ENCODE data around the gene TBC1D25.

DNA sequence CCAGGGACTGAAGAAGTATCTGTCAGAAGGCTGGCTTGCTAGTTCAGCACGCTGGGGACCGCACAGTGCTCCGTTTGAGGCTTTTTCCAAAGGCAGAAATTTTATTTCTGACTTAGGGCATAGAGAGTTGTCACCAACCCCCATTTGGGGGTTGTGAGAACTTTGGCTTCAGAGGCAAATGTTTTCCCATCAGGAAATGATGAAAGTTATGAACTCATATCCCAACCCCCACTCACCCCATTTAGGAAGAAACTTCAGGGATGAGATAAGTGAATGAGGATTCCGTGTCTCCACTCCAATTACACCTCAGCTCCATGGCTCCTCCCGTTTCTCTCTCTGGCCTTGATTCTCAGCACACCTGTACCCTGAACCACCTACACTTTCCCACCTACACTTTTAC lies 53.5 kb downstream of the TBC1D25 start:
- no peak for TF ChIP-seq EZH2phosphoT487 (IDR thresholded peaks at IDR 0.05; ENCODE audit: borderline replicate concordance)
- TF ChIP-seq, protein P1, sequence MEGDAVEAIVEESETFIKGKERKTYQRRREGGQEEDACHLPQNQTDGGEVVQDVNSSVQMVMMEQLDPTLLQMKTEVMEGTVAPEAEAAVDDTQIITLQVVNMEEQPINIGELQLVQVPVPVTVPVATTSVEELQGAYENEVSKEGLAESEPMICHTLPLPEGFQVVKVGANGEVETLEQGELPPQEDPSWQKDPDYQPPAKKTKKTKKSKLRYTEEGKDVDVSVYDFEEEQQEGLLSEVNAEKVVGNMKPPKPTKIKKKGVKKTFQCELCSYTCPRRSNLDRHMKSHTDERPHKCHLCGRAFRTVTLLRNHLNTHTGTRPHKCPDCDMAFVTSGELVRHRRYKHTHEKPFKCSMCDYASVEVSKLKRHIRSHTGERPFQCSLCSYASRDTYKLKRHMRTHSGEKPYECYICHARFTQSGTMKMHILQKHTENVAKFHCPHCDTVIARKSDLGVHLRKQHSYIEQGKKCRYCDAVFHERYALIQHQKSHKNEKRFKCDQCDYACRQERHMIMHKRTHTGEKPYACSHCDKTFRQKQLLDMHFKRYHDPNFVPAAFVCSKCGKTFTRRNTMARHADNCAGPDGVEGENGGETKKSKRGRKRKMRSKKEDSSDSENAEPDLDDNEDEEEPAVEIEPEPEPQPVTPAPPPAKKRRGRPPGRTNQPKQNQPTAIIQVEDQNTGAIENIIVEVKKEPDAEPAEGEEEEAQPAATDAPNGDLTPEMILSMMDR (conservative IDR thresholded peaks at IDR 0.05; ENCODE audit: low read length): no peak
